SJSA1 (cell line): ENCODE measurements around the gene KRTAP10-3. TPM values are rescaled to one million over a fixed set of nuclear protein-coding genes. Genes with fewer than 3 reads are reported as not detected.
"Not testable (repeated sequence)": the region's sequence is repeated elsewhere in the genome, so short reads cannot be mapped to it uniquely, and the experiment has no call there.

Experiments used
- DNase-seq, 2 experiments: peaks; one replicate each; pipeline ENCODE4 v3.0.0-alpha.2; 2015 to 2020; ENCODE audit warnings: low spot score in 2 of 2, low read depth in 1 of 2
- H3K27ac ChIP-seq: fragments of 250-450 bp; sonication (Bioruptor Pico); 2 replicates; pipeline ENCODE4 v1.5.1; 2020; ENCODE audit warnings: mild to moderate bottlenecking, moderate library complexity
- H3K27me3 ChIP-seq: fragments of 250-450 bp; sonication (Bioruptor Pico); replicated peaks from 2 replicates; pipeline ENCODE4 v1.5.1; 2020; ENCODE audit warnings: mild to moderate bottlenecking, moderate library complexity
- H3K36me3 ChIP-seq: fragments of 250-450 bp; sonication (Bioruptor Pico); 2 replicates; pipeline ENCODE4 v1.5.1; 2020; ENCODE audit warnings: mild to moderate bottlenecking
- H3K4me1 ChIP-seq: fragments of 250-450 bp; sonication (Bioruptor Pico); replicated peaks from 2 replicates; pipeline ENCODE4 v1.6.1; 2021; ENCODE audit warnings: mild to moderate bottlenecking
- H3K4me3 ChIP-seq: fragments of 250-450 bp; sonication (Bioruptor Pico); 2 replicates; pipeline ENCODE4 v1.5.1; 2020; ENCODE audit warnings: mild to moderate bottlenecking
- H3K9me3 ChIP-seq: fragments of 250-450 bp; sonication (Bioruptor Pico); replicated peaks from 2 replicates; pipeline ENCODE4 v1.5.1; 2020; ENCODE audit warnings: mild to moderate bottlenecking
- total RNA-seq: library from RNA; depleted of rRNA; stranded (reverse); fragments of >200 nt; shearing (Covaris generic); gene quantifications from 2 replicates; pipeline ENCODE4 v1.2.3, GENCODE V29; 2014

The KRTAP10-3 gene
- total RNA-seq, 1 experiment from 2014 or later: not detected

GRCh38 chr21:44552681-44553080, 5.9 kb downstream of the KRTAP10-3 start:
- Histone ChIP-seq H3K4me1 (no peaks in the 10 kb centered on the region), H3K36me3 (no peaks in the 10 kb centered on the region), H3K4me3 (no peak overlapping the region), H3K27ac (no peak overlapping the region), H3K9me3 (no peaks in the 10 kb centered on the region), H3K27me3 (peaks cover 13% of the 10 kb centered on the region; the same call in 1 of the 2 replicates)
- no peak for DNase-seq

GRCh38 chr21:44552136-44552535, 6.5 kb downstream of the KRTAP10-3 start:
- no peaks in the 10 kb centered on the region for H3K4me1 ChIP-seq

GRCh38 chr21:44551340-44551961, 7.1 kb downstream of the KRTAP10-3 start, which contains the start of gene KRTAP10-2:
Gene KRTAP10-2, minus strand, starts transcription at chr21:44551505. Its CDS starts 47 bp downstream, at chr21:44551458.
- no peaks in the 10 kb centered on the region for H3K36me3 ChIP-seq
- no peak within 1 kb of the TSS for H3K4me3 ChIP-seq
- peaks cover 13% of the 10 kb centered on the region for H3K27me3 ChIP-seq
- H3K27ac ChIP-seq: no peak within 1 kb of the TSS
- no peak for DNase-seq
- no peaks in the 10 kb centered on the region for H3K4me1 ChIP-seq
- H3K9me3 ChIP-seq: peaks cover 2% of the 10 kb centered on the region; the same call in 1 of the 2 replicates

More at GRCh38 chr21:44552136-44552535, 6.5 kb downstream of the KRTAP10-3 start:
- no peak overlapping the region for H3K27ac ChIP-seq
- peaks cover 13% of the 10 kb centered on the region for H3K27me3 ChIP-seq
- no peaks in the 10 kb centered on the region for H3K36me3 ChIP-seq
- no peaks in the 10 kb centered on the region for H3K9me3 ChIP-seq
- no peak overlapping the region for H3K4me3 ChIP-seq
- no peak for DNase-seq

GRCh38 chr21:44550807-44551206, 7.8 kb downstream of the KRTAP10-3 start:
- Histone ChIP-seq H3K9me3 (peaks cover 2% of the 10 kb centered on the region; the same call in 1 of the 2 replicates), H3K36me3 (no peaks in the 10 kb centered on the region), H3K4me1 (no peaks in the 10 kb centered on the region), H3K27me3 (peaks cover 13% of the 10 kb centered on the region), H3K4me3 (no peak overlapping the region), H3K27ac (no peak overlapping the region)
- no peak for DNase-seq

- H3K27me3 ChIP-seq: peaks cover 13% of the 10 kb centered on the region
- not testable (repeated sequence) for H3K27ac ChIP-seq, DNase-seq, H3K9me3 ChIP-seq, H3K4me1 ChIP-seq, H3K36me3 ChIP-seq, H3K4me3 ChIP-seq
Observed at GRCh38 chr21:44550285-44550684, 8.3 kb downstream of the KRTAP10-3 start.

- no peak for DNase-seq
- Histone ChIP-seq H3K27ac (no peak overlapping the region), H3K9me3 (peaks cover 2% of the 10 kb centered on the region; the same call in 1 of the 2 replicates), H3K4me3 (no peak overlapping the region), H3K36me3 (no peaks in the 10 kb centered on the region), H3K4me1 (no peaks in the 10 kb centered on the region), H3K27me3 (peaks cover 9% of the 10 kb centered on the region)
Observed at GRCh38 chr21:44549525-44550211, 8.9 kb downstream of the KRTAP10-3 start.

- no peak overlapping the region for H3K4me3 ChIP-seq
- DNase-seq: no peak
- H3K4me1 ChIP-seq: no peaks in the 10 kb centered on the region
- no peak overlapping the region for H3K27ac ChIP-seq
- H3K36me3 ChIP-seq: no peaks in the 10 kb centered on the region
- H3K9me3 ChIP-seq: peaks cover 2% of the 10 kb centered on the region; the same call in 1 of the 2 replicates
- peaks cover 3% of the 10 kb centered on the region; the same call in 1 of the 2 replicates for H3K27me3 ChIP-seq
Observed at GRCh38 chr21:44548922-44549321, 9.7 kb downstream of the KRTAP10-3 start.

- no peak overlapping the region for H3K4me3 ChIP-seq
- H3K27ac ChIP-seq: no peak overlapping the region
- peaks cover 2% of the 10 kb centered on the region; the same call in 1 of the 2 replicates for H3K9me3 ChIP-seq
- H3K4me1 ChIP-seq: no peaks in the 10 kb centered on the region
- no peak for DNase-seq
- H3K27me3 ChIP-seq: peaks cover 3% of the 10 kb centered on the region; the same call in 1 of the 2 replicates
- no peaks in the 10 kb centered on the region for H3K36me3 ChIP-seq
Observed at GRCh38 chr21:44548381-44548780, 10.2 kb downstream of the KRTAP10-3 start.

GRCh38 chr21:44547656-44548331, 10.8 kb downstream of the KRTAP10-3 start:
- no peak for DNase-seq
- H3K27me3 ChIP-seq: peaks cover 3% of the 10 kb centered on the region; the same call in 1 of the 2 replicates
- H3K27ac ChIP-seq: no peak overlapping the region

GRCh38 chr21:44544566-44544965, 14.0 kb downstream of the KRTAP10-3 start:
- Histone ChIP-seq H3K36me3 (no peaks in the 10 kb centered on the region), H3K9me3 (peaks cover 2% of the 10 kb centered on the region; the same call in 1 of the 2 replicates), H3K4me1 (no peaks in the 10 kb centered on the region), H3K27ac (no peak overlapping the region), H3K27me3 (peaks cover 3% of the 10 kb centered on the region; the same call in 1 of the 2 replicates), H3K4me3 (no peak overlapping the region)
- DNase-seq: no peak

More at GRCh38 chr21:44547656-44548331, 10.8 kb downstream of the KRTAP10-3 start:
- Histone ChIP-seq H3K9me3 (peaks cover 2% of the 10 kb centered on the region; the same call in 1 of the 2 replicates), H3K36me3 (no peaks in the 10 kb centered on the region), H3K4me1 (no peaks in the 10 kb centered on the region), H3K4me3 (no peak overlapping the region)

- no peaks in the 10 kb centered on the region; the same call in 1 of the 2 replicates for H3K27me3 ChIP-seq
Observed at GRCh38 chr21:44542716-44543115, 15.9 kb downstream of the KRTAP10-3 start.

GRCh38 chr21:44540741-44541288, 17.8 kb downstream of the KRTAP10-3 start:
- Histone ChIP-seq H3K27ac (no peak overlapping the region), H3K4me1 (no peaks in the 10 kb centered on the region), H3K9me3 (no peaks in the 10 kb centered on the region), H3K36me3 (no peaks in the 10 kb centered on the region), H3K27me3 (peaks cover 3% of the 10 kb centered on the region; the same call in 1 of the 2 replicates), H3K4me3 (no peak overlapping the region)
- DNase-seq: no peak

More at GRCh38 chr21:44542716-44543115, 15.9 kb downstream of the KRTAP10-3 start:
- no peak overlapping the region for H3K27ac ChIP-seq
- DNase-seq: no peak
- peaks cover 2% of the 10 kb centered on the region; the same call in 1 of the 2 replicates for H3K9me3 ChIP-seq
- no peaks in the 10 kb centered on the region for H3K4me1 ChIP-seq
- H3K4me3 ChIP-seq: no peak overlapping the region
- H3K36me3 ChIP-seq: no peaks in the 10 kb centered on the region

- no peaks in the 10 kb centered on the region for H3K36me3 ChIP-seq
- H3K4me3 ChIP-seq: no peak within 1 kb of the TSS
- no peaks in the 10 kb centered on the region for H3K9me3 ChIP-seq
- peaks cover 3% of the 10 kb centered on the region; the same call in 1 of the 2 replicates for H3K27me3 ChIP-seq
- no peaks in the 10 kb centered on the region for H3K4me1 ChIP-seq
- DNase-seq: no peak
- H3K27ac ChIP-seq: no peak within 1 kb of the TSS
Observed at GRCh38 chr21:44539991-44540666, 18.5 kb downstream of the KRTAP10-3 start, which contains the start of gene KRTAP10-1. Gene KRTAP10-1, minus strand, starts transcription at chr21:44540195. Its CDS starts 45 bp downstream, at chr21:44540150.
